ENCODE data around the gene SP7. TPM values are rescaled to one million over a fixed set of nuclear protein-coding genes. Genes with fewer than 3 reads are reported as not detected.
A peak's percentile ranks its signal among the peaks of the same experiment; 100 is the strongest.

Gene SP7
- total and polyA plus RNA-seq, 9 of the 15 experiments (the other 6 are each of a cell fraction or from before 2014, with no cell fraction given) = 0.04 TPM; not detected in 8

DNA sequence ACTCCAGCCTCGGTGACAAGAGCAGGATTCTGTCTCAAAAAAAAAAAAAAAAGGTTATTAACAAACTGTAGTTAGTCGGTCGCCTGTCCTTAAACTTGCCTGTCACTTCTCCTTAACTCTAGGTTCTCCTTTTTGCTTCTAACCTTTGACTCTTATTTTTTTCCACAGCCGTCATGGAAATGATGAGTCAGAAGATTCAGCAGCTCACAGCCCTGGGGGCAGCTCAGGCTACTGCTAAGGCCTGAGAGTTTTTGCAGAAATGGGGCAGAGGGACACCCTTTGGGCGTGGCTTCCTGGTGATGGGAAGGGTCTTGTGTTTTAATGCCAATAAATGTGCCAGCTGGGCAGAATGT lies 37.1 kb downstream of the SP7 start:
- 26% methylated on average over 4 of the region's 5 CpGs for WGBS (ENCODE audit: insufficient coverage, low coverage, missing lambda C conversion rate)
- CTCF ChIA-PET (ENCODE audit: low intra/inter-chr PET ratio) = no interaction called here
- TF ChIP-seq KAT7 (CRISPR knock-in tag; IDR thresholded peaks at IDR 0.05; ENCODE audit: borderline replicate concordance) (no peak), ZNF551 (CRISPR knock-in tag; IDR thresholded peaks at IDR 0.05) (no peak), NFYB (IDR thresholded peaks at IDR 0.05; ENCODE audit: extremely low read depth, insufficient read length) (no peak), PTRF (tag; IDR thresholded peaks at IDR 0.05) (no peak), KLF10 (CRISPR knock-in tag; IDR thresholded peaks at IDR 0.05) (no peak), ZEB2 (IDR thresholded peaks at IDR 0.05) (no peak), NCOA1 (IDR thresholded peaks at IDR 0.05; ENCODE audit: low read depth) (no peak), SUPT5H (IDR thresholded peaks at IDR 0.05) (no peak), TFAM (CRISPR knock-in tag; conservative IDR thresholded peaks at IDR 0.05) (no peak), CBFA2T2 (conservative IDR thresholded peaks at IDR 0.05) (no peak), FOXJ2 (tag; IDR thresholded peaks at IDR 0.05) (no peak), ZNF232 (CRISPR knock-in tag; IDR thresholded peaks at IDR 0.05) (no peak), EWSR1 (IDR thresholded peaks at IDR 0.05; ENCODE audit: borderline replicate concordance, low read depth, partially characterized antibody) (no peak), ZNF436 (CRISPR knock-in tag; IDR thresholded peaks at IDR 0.05) (no peak), HMGN3 (IDR thresholded peaks at IDR 0.05; ENCODE audit: borderline replicate concordance, extremely low read depth, insufficient read length, low read depth, low read length) (no peak), FOSL1 (tag; conservative IDR thresholded peaks at IDR 0.05) (peak; percentile 96), POLR2AphosphoS5 (IDR thresholded peaks at IDR 0.05; ENCODE audit: control insufficient read depth, insufficient read depth, low read depth, low read length) (peak; percentile 36; the same call in 1 of the 2 replicates), HNRNPUL1 (IDR thresholded peaks at IDR 0.05; ENCODE audit: low read length) (no peak), DMBX1 (CRISPR knock-in tag; IDR thresholded peaks at IDR 0.05; ENCODE audit: borderline replicate concordance) (no peak), SREBF1 (IDR thresholded peaks at IDR 0.05; ENCODE audit: borderline replicate concordance, low read depth, low read length) (no peak), ZC3H11A (IDR thresholded peaks at IDR 0.05; ENCODE audit: low read depth, low read length) (no peak), RAD21 (CRISPR knock-in tag; conservative IDR thresholded peaks at IDR 0.05 in 1 of 2, IDR thresholded peaks at IDR 0.05 in 1 of 2) (no peak)
- TF ChIP-seq, protein P1, sequence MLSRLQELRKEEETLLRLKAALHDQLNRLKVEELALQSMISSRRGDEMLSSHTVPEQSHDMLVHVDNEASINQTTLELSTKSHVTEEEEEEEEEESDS (CRISPR knock-in tag; IDR thresholded peaks at IDR 0.05) = no peak
- TF ChIP-seq, protein P2, sequence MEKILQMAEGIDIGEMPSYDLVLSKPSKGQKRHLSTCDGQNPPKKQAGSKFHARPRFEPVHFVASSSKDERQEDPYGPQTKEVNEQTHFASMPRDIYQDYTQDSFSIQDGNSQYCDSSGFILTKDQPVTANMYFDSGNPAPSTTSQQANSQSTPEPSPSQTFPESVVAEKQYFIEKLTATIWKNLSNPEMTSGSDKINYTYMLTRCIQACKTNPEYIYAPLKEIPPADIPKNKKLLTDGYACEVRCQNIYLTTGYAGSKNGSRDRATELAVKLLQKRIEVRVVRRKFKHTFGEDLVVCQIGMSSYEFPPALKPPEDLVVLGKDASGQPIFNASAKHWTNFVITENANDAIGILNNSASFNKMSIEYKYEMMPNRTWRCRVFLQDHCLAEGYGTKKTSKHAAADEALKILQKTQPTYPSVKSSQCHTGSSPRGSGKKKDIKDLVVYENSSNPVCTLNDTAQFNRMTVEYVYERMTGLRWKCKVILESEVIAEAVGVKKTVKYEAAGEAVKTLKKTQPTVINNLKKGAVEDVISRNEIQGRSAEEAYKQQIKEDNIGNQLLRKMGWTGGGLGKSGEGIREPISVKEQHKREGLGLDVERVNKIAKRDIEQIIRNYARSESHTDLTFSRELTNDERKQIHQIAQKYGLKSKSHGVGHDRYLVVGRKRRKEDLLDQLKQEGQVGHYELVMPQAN (IDR thresholded peaks at IDR 0.05; ENCODE audit: borderline replicate concordance) = no peak

More for the DNA sequence above, 37.1 kb downstream of the SP7 start:
- H3K4me1 ChIP-seq (replicated peaks in 1 of 2; ENCODE audit: control insufficient read depth in 2 of 2, insufficient read depth in 2 of 2, low read length in 2 of 2) = peaks cover 23 to 28% of the 10 kb centered on the region in 2 experiments; a peak in 4 of 5 replicates
- H3K36me3 ChIP-seq (ENCODE audit: control insufficient read depth, insufficient read depth, low read length) = peaks cover 71% of the 10 kb centered on the region
- H3K4me3 ChIP-seq = no peak overlapping the region
- no peak overlapping the region for H3K4me2 ChIP-seq (ENCODE audit: insufficient read depth, low read length)
- H3K9ac ChIP-seq (ENCODE audit: insufficient read depth in 1 of 2, low read depth in 2 of 2, low read length in 2 of 2) = no peak overlapping the region; a peak in 1 of 4 replicates
- H2AFZ ChIP-seq (ENCODE audit: low read depth, low read length) = no peak overlapping the region
- H3K9me3 ChIP-seq (replicated peaks; ENCODE audit: control insufficient read depth, insufficient read depth, low read depth, low read length) = no peaks in the 10 kb centered on the region
- H4K20me1 ChIP-seq (replicated peaks; ENCODE audit: control insufficient read depth, insufficient read depth, low read length) = no peaks in the 10 kb centered on the region
- FAIRE-seq (peak; percentile 6), ATAC-seq (no peak), DNase-seq (ENCODE audit: extremely low read depth in 1 of 4, low spot score in 3 of 4) (peak in 2 of 4 experiments; percentile 40 to 76)
- H3K79me2 ChIP-seq (ENCODE audit: control insufficient read depth, insufficient read depth, low read length) = peaks cover 28% of the 10 kb centered on the region
- peak overlapping the region; percentile 60; the same call in 2 of the 3 replicates for H3K27ac ChIP-seq (ENCODE audit: extremely low read depth, low read depth, low read length)
- in situ Hi-C loops (cut with MboI) = no loop called here
- no TSS peak for BruUV-seq (replicated peaks)
- intact Hi-C loops (cut with micrococcal nuclease) = no loop called here
- POLR2A ChIA-PET = interaction anchor here (0.6 to 1.6 kb wide), 8 partner anchors 9 to 238 kb away, joined by 3 to 12 read pairs (median 4); partner anchors contain the start of gene AAAS
- H3K9me1 ChIP-seq (ENCODE audit: control insufficient read depth, insufficient read depth, low read length) = no peaks in the 10 kb centered on the region
- no peaks in the 10 kb centered on the region for H3K27me3 ChIP-seq (ENCODE audit: control insufficient read depth in 2 of 2, insufficient read depth in 2 of 2, low read length in 2 of 2)

Measured in K562 (cell line).